SK-N-MC (cell line): ENCODE measurements around the gene LSM2.
"Not testable (repeated sequence)": the region's sequence is repeated elsewhere in the genome, so short reads cannot be mapped to it uniquely, and the experiment has no call there.

Source experiments
- EZH2 ChIP-seq: fragments of 200-600 bp; sonication (generic); IDR thresholded peaks from one replicate; pipeline ENCODE4 v1.6.1; 2017; ENCODE audit warnings: antibody characterized with exemption
- POLR2AphosphoS5 ChIP-seq: IDR thresholded peaks from 2 replicates; pipeline ENCODE4 v1.6.1; 2012; ENCODE audit warnings: mild to moderate bottlenecking, low read depth, low read length, borderline replicate concordance

DNA sequence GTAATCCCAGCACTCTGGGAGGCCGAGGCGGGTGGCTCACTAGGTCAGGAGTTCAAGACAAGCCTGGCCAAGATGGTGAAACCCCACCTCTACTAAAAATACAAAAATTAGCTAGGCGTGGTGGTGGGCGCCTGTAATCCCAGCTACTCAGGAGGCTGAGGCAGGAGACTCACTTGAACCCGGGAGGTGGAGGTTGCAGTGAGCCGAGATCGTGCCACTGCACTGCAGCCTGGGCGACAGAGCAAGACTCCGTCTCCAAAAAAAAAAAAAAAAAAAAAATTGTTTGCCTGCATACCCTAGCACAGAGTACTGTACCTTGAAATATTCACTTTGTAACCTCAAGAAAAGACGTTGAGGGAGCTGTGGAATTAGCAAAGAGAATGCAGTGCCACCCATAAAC is 13.6 kb upstream of the LSM2 start:
- TF ChIP-seq EZH2, POLR2AphosphoS5: not testable (repeated sequence)
